HEK293T (cell line): ENCODE measurements around the gene ZMIZ2.

Experiments used
- FOXK2 ChIP-seq: fragments of 450-650 bp; IDR thresholded peaks from 2 replicates; pipeline ENCODE4 v1.6.1; 2016; ENCODE audit warnings: mild to moderate bottlenecking
- SP1 ChIP-seq: fragments of 450-650 bp; IDR thresholded peaks from 2 replicates; pipeline ENCODE4 v1.6.1; 2017
- SUZ12 ChIP-seq: fragments of 450-650 bp; IDR thresholded peaks from 2 replicates; pipeline ENCODE4 v1.6.1; 2016; ENCODE audit warnings: mild to moderate bottlenecking
- TARDBP ChIP-seq: fragments of 450-650 bp; IDR thresholded peaks from 2 replicates; pipeline ENCODE4 v1.6.1; 2016

- TF ChIP-seq TARDBP (no peak), FOXK2 (no peak), SUZ12 (no peak), SP1 (no peak)
Observed at GRCh38 chr7:44802418-44803025, 53.9 kb downstream of the ZMIZ2 start.
